Chondrocyte (in vitro differentiated cells): ENCODE data around the gene RAB11FIP3. TPM values are rescaled to one million over a fixed set of nuclear protein-coding genes. Genes with fewer than 3 reads are reported as not detected.
"Not testable (repeated sequence)": the region's sequence is repeated elsewhere in the genome, so short reads cannot be mapped to it uniquely, and the experiment has no call there.

Experiments used
- DNase-seq: peaks from one replicate; pipeline ENCODE4 v3.0.0; 2021; ENCODE audit warnings: mixed read lengths, low spot score
- H3K27ac Mint-ChIP-seq: one replicate; pipeline ENCODE4 v1.8.0; 2021; ENCODE audit warnings: mild to moderate bottlenecking, moderate library complexity, mixed read lengths; ENCODE audit not compliant: unreplicated experiment
- H3K27me3 Mint-ChIP-seq: 2 replicates; pipeline ENCODE4 v1.8.0; 2021; ENCODE audit warnings: low read depth, mixed read lengths
- H3K36me3 Mint-ChIP-seq: 2 replicates; pipeline ENCODE4 v1.8.0; 2021; ENCODE audit warnings: low read depth, mixed read lengths
- H3K4me1 Mint-ChIP-seq: 2 replicates; pipeline ENCODE4 v1.8.0; 2021; ENCODE audit warnings: low read depth, mild to moderate bottlenecking, mixed read lengths
- H3K4me3 Mint-ChIP-seq: one replicate; pipeline ENCODE4 v1.8.0; 2021; ENCODE audit warnings: mild to moderate bottlenecking, moderate library complexity, mixed read lengths; ENCODE audit not compliant: unreplicated experiment
- H3K9me3 Mint-ChIP-seq: 2 replicates; pipeline ENCODE4 v1.8.0; 2021; ENCODE audit warnings: low read depth, mixed read lengths
- CTCF ChIP-seq: fragments of 200-600 bp; sonication (generic); IDR thresholded peaks from 2 replicates; pipeline ENCODE4 v1.5.0; 2021; ENCODE audit warnings: antibody characterized with exemption, mild to moderate bottlenecking, moderate library complexity
- total RNA-seq: library from RNA; stranded (reverse); gene quantifications from 3 replicates; pipeline ENCODE4 v1.2.1, GENCODE V29; 2021

Gene RAB11FIP3
- total RNA-seq, 1 donor from 2014 or later: 45.1 TPM

DNA sequence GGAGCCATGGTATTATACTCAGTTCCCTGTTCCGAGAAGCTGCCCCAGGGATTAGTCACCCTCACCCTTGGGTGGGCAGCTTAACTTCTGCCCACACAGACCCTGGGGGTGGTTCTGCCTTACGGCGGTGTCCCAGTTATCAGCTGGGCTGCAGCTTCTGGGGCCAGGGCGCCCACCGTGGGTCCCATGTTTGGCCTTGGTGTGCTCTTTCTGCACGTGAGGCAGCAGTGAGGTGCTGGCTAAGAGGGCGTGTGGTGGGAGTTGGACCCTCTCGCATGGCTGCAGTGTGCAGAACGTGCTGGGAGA, 46.7 kb downstream of the RAB11FIP3 start:
- no peak overlapping the region for H3K27ac Mint-ChIP-seq
- peaks cover 2% of the 10 kb centered on the region for H3K36me3 Mint-ChIP-seq
- no peak for TF ChIP-seq CTCF
- H3K27me3 Mint-ChIP-seq: no peaks in the 10 kb centered on the region
- peaks cover 31% of the 10 kb centered on the region for H3K4me1 Mint-ChIP-seq
- DNase-seq: no peak
- no peak overlapping the region for H3K4me3 Mint-ChIP-seq
- no peaks in the 10 kb centered on the region for H3K9me3 Mint-ChIP-seq

DNA sequence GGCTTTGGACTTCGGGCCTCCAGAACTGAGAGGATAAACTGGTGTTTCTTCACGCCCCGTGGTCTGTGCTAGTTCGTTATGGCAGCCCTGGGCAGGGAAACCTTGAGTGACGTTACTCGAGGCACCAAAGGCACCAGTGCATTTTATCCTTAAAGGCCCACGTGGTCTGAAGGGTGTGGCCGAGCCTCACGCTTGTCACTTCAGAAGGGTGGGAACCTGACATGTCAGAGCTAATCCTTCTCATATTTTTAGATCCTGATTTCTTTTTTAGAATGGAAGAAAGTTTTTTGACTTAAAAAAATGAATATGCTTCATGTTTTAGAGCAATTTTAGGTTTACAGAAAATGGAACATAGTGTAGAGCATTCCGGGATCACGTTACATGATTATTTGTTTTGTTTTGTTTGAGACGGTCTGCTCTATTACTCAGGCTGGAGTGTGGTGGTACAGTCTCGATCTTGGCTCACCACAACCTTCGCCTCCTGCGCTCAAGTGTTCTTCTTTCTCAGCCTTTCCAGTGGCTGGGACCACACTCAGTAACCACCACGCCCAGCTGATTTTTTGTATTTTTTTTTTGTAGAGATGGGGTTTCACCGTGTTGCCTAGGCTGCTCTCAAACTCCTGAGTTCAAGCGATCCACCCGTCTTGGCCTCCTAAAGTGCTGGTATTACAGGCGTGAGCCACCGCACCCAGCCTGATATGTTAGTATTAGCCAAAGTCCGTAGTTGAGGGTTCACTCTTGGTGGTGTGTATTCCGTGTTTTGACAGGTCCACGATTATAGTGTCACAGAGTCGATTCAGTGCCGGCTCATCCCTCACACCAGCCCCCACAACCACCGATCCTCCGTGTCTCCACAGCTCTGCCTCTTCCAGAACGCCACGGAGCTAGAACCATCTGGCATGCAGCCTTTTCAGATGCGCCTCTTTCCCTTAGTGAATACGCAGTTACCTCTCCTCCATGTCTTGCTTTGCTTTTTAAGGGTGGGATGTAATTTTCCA, 47.9 kb downstream of the RAB11FIP3 start:
- H3K4me1 Mint-ChIP-seq: peaks cover 31% of the 10 kb centered on the region
- H3K36me3 Mint-ChIP-seq: peaks cover 2% of the 10 kb centered on the region
- DNase-seq: no peak
- H3K27me3 Mint-ChIP-seq: no peaks in the 10 kb centered on the region
- no peak overlapping the region for H3K4me3 Mint-ChIP-seq
- no peak for TF ChIP-seq CTCF
- no peaks in the 10 kb centered on the region for H3K9me3 Mint-ChIP-seq
- no peak overlapping the region for H3K27ac Mint-ChIP-seq

GRCh38 chr16:474420-475122, 49.1 kb downstream of the RAB11FIP3 start:
- no peak for TF ChIP-seq CTCF
- no peaks in the 10 kb centered on the region for H3K27me3 Mint-ChIP-seq
- H3K36me3 Mint-ChIP-seq: peaks cover 2% of the 10 kb centered on the region
- no peak overlapping the region for H3K4me3 Mint-ChIP-seq
- H3K27ac Mint-ChIP-seq: no peak overlapping the region
- H3K4me1 Mint-ChIP-seq: peaks cover 31% of the 10 kb centered on the region
- H3K9me3 Mint-ChIP-seq: no peaks in the 10 kb centered on the region
- no peak for DNase-seq

GRCh38 chr16:476039-476438, 50.6 kb downstream of the RAB11FIP3 start:
- TF ChIP-seq CTCF: no peak
- DNase-seq: no peak
- Mint-ChIP-seq H3K36me3 (peaks cover 2% of the 10 kb centered on the region), H3K4me1 (peaks cover 26% of the 10 kb centered on the region), H3K9me3 (no peaks in the 10 kb centered on the region), H3K27ac (no peak overlapping the region), H3K27me3 (no peaks in the 10 kb centered on the region), H3K4me3 (no peak overlapping the region)

DNA sequence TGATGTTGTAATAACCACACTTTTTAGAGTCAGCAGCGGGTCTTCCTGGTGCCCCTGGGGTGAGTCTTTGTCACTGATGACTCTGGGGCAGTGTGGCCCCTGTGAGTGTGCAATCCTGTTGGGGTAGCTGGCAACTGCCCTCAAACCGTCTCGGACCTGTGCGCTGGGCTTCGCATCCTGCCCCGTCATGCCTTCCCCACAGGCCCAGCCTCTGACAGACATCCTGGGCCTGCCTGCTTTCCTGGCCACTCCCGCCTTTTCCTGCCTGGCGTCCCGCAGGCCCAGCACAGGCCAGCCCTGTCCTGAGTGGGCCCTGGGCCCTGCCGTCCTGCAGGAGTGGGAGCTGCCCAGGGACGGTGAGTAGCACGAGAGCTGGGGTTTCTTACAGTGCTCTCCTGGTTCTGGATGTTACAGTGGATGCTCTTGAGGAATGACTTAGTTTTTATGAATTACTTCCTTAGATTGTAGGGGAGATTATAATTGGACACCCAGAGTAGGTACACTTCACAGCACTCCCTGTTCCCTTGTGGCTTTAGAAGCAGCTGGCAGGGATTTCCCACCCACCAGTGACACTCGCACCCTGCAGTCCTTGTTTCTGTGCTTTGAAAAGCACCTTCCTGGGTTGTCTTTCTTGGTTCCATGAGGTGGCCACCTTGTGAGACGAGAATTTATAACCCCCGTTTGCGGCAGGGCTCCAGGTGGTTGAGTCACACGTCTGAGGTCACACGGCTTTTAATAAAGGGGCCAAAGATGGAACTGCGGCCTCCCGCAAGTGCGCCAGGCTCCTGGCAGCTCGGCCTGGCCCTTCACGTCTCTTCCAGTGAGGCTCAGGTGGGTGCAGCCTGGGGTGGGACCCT, 52.1 kb downstream of the RAB11FIP3 start:
- DNase-seq: no peak
- H3K36me3 Mint-ChIP-seq: peaks cover 2% of the 10 kb centered on the region
- peaks cover 14% of the 10 kb centered on the region for H3K4me1 Mint-ChIP-seq
- H3K27ac Mint-ChIP-seq: no peak overlapping the region
- H3K4me3 Mint-ChIP-seq: no peak overlapping the region
- no peak for TF ChIP-seq CTCF
- H3K27me3 Mint-ChIP-seq: no peaks in the 10 kb centered on the region
- H3K9me3 Mint-ChIP-seq: no peaks in the 10 kb centered on the region

DNA sequence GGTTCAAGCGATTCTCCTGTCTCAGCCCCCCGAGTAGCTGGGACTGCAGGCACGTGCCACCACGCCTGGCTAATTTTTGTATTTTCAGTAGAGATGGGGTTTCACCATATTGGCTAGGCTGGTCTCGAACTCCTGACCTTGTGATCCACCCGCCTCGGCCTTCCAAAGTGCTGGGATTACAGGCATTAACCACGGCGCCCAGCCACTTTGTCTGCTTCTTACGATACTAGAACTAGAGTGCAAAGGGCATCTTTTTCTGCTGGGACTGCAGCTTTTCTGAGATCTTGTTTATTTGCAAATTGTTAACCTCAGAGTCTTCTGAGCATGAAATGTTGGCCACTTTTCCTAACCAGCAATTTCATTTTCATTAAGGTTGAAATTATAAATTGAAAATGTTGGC, 52.8 kb downstream of the RAB11FIP3 start:
- not testable (repeated sequence) for H3K4me3 Mint-ChIP-seq, DNase-seq, H3K9me3 Mint-ChIP-seq, H3K36me3 Mint-ChIP-seq, H3K4me1 Mint-ChIP-seq, H3K27me3 Mint-ChIP-seq, H3K27ac Mint-ChIP-seq
